Activated CD8-positive, alpha-beta memory T cell treated with anti-CD3 and anti-CD28 coated beads, Interleukin-2, amount 50 U/mL, for 24 hours (primary cell): ENCODE measurements around the gene SLBP.

Experiments used
- DNase-seq: peaks from one replicate; pipeline ENCODE4 v3.0.0-alpha.2; 2020; ENCODE audit errors: extremely low read depth

Gene SLBP

GRCh38 chr4:1749370-1749769 is 37.3 kb upstream of the SLBP start:
- DNase-seq = no peak

- DNase-seq = peak; percentile 39
Measured at GRCh38 chr4:1748465-1748995, 36.4 kb upstream of the SLBP start.

GRCh38 chr4:1747603-1747967 is 35.5 kb upstream of the SLBP start:
- no peak for DNase-seq

- DNase-seq = no peak
Measured at GRCh38 chr4:1746919-1747602, 34.9 kb upstream of the SLBP start.

- peak; percentile 64 for DNase-seq
Measured at GRCh38 chr4:1746265-1746691, 34.2 kb upstream of the SLBP start.

GRCh38 chr4:1745697-1746096 is 33.6 kb upstream of the SLBP start:
- DNase-seq = no peak

GRCh38 chr4:1745165-1745564 is 33.0 kb upstream of the SLBP start:
- DNase-seq = no peak

- no peak for DNase-seq
Measured at GRCh38 chr4:1744552-1744951, 32.4 kb upstream of the SLBP start.

- DNase-seq = no peak
Measured at GRCh38 chr4:1743975-1744374, 31.9 kb upstream of the SLBP start.

GRCh38 chr4:1743551-1743950 is 31.4 kb upstream of the SLBP start:
- DNase-seq = no peak

- DNase-seq = no peak
Measured at GRCh38 chr4:1741208-1741607, 29.1 kb upstream of the SLBP start.

- DNase-seq = no peak
Measured at GRCh38 chr4:1740021-1740545, 28.0 kb upstream of the SLBP start.

- no peak for DNase-seq
Measured at GRCh38 chr4:1739358-1739757, 27.2 kb upstream of the SLBP start.

GRCh38 chr4:1738410-1738809 is 26.3 kb upstream of the SLBP start:
- DNase-seq = no peak

GRCh38 chr4:1737666-1738065 is 25.5 kb upstream of the SLBP start:
- DNase-seq = no peak

GRCh38 chr4:1736812-1737211 is 24.7 kb upstream of the SLBP start:
- DNase-seq = no peak

GRCh38 chr4:1735215-1735614 is 23.1 kb upstream of the SLBP start:
- DNase-seq = no peak

- no peak for DNase-seq
Measured at GRCh38 chr4:1732911-1733310, 20.8 kb upstream of the SLBP start.

- DNase-seq = no peak
Measured at GRCh38 chr4:1731180-1731579, 19.1 kb upstream of the SLBP start.

GRCh38 chr4:1730532-1731135 is 18.5 kb upstream of the SLBP start:
- DNase-seq = no peak

GRCh38 chr4:1728061-1728980 is 16.2 kb upstream of the SLBP start:
- DNase-seq = no peak
